GM12891 (cell line): ENCODE data around the gene POLD3.

Source experiments
- POLR2A ChIP-seq: IDR thresholded peaks from 2 replicates; pipeline ENCODE4 v1.6.1; 2011; ENCODE audit warnings: low read depth, low read length, control low read depth
- POU2F2 ChIP-seq: IDR thresholded peaks from 2 replicates; pipeline ENCODE4 v1.6.1; 2011; ENCODE audit warnings: low read depth, mild to moderate bottlenecking, control low read depth, low read length, moderate library complexity

DNA sequence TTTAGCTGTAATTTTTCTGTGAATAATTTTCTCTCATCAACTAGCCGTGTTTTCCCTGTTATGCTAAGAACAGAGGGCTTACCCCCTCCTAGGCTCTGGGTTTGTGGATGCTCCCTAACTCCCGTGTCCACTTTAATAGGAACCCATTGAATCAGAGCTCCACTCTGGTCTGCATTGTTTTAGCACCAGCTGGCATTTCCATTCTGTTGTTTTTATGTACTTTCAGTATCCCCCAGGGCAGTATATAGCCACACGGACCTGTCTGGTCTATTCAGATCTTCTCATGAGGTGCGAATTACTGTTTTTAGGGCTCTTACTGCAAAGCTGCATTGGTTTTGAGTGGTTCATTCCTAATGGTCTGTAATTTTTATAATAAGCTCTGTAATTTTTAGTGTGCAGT lies 16.0 kb downstream of the POLD3 start:
- no peak for TF ChIP-seq POLR2A
- no peak for TF ChIP-seq POU2F2
